HG03575 (cell line): ENCODE measurements around the gene TSGA10.
A peak's percentile ranks its signal among the peaks of the same experiment; 100 is the strongest.
"Not testable (repeated sequence)": the region's sequence is repeated elsewhere in the genome, so short reads cannot be mapped to it uniquely, and the experiment has no call there.

Experiments used
- ATAC-seq: cut with Tn5 transposase; IDR thresholded peaks from one replicate; pipeline ENCODE4 v1.9.1; 2021; ENCODE audit not compliant: unreplicated experiment, insufficient number of reproducible peaks, low FRiP score; ENCODE audit errors: extremely low read depth

TSGA10 gene

GRCh38 chr2:99154643-99155536 lies at the start of gene TSGA10, which contains the start of gene LIPT1:
TSS of gene TSGA10 (minus strand) at chr2:99154942. CDS start at chr2:99109439, 45,503 bp downstream.
TSS of gene LIPT1 (plus strand) at chr2:99154967. CDS start at chr2:99161958, 6,991 bp downstream.
- ATAC-seq: peak; percentile 47

GRCh38 chr2:99201959-99202678 lies 47.4 kb upstream of the TSGA10 start:
- ATAC-seq: no peak

- no peak for ATAC-seq
Observed at GRCh38 chr2:99200076-99200800, 45.5 kb upstream of the TSGA10 start.

- no peak for ATAC-seq
Observed at GRCh38 chr2:99198103-99198841, 43.5 kb upstream of the TSGA10 start.

GRCh38 chr2:99192364-99192763 lies 37.6 kb upstream of the TSGA10 start:
- not testable (repeated sequence) for ATAC-seq

GRCh38 chr2:99190548-99190947 lies 35.8 kb upstream of the TSGA10 start:
- no peak for ATAC-seq

- no peak for ATAC-seq
Observed at GRCh38 chr2:99188357-99188756, 33.6 kb upstream of the TSGA10 start.

- no peak for ATAC-seq
Observed at GRCh38 chr2:99187011-99187410, 32.3 kb upstream of the TSGA10 start.

- ATAC-seq: no peak
Observed at GRCh38 chr2:99184811-99185210, 30.1 kb upstream of the TSGA10 start.

GRCh38 chr2:99183025-99183424 lies 28.3 kb upstream of the TSGA10 start:
- no peak for ATAC-seq

GRCh38 chr2:99181624-99182000 lies 26.9 kb upstream of the TSGA10 start:
- no peak for ATAC-seq

GRCh38 chr2:99180755-99181623 lies 26.2 kb upstream of the TSGA10 start, which contains the start of the genes MITD1 and MRPL30:
TSS of gene MITD1 (minus strand) at chr2:99181058. CDS start at chr2:99180981, 77 bp downstream.
TSS of gene MRPL30 (plus strand) at chr2:99181184. CDS start at chr2:99186204, 5,020 bp downstream.
- peak; percentile 64 for ATAC-seq

- no peak for ATAC-seq
Observed at GRCh38 chr2:99171377-99172140, 16.8 kb upstream of the TSGA10 start.

- ATAC-seq: no peak
Observed at GRCh38 chr2:99169534-99169933, 14.8 kb upstream of the TSGA10 start.

GRCh38 chr2:99166218-99166617 lies 11.5 kb upstream of the TSGA10 start:
- ATAC-seq: no peak

- ATAC-seq: no peak
Observed at GRCh38 chr2:99159594-99159993, 4.9 kb upstream of the TSGA10 start.

- ATAC-seq: no peak
Observed at GRCh38 chr2:99158599-99158998, 3.9 kb upstream of the TSGA10 start.
